Measurements from ENCODE around the gene UBE2N. TPM values are rescaled to one million over a fixed set of nuclear protein-coding genes. Genes with fewer than 3 reads are reported as not detected.

UBE2N gene
- total RNA-seq, 1 experiment from 2014 or later = 159 TPM

- CTCF ChIA-PET = interaction anchor here (0.6 kb wide), 1 partner anchor 756 kb away, joined by 3 read pairs; no protein-coding TSS in a partner anchor
Measured at GRCh38 chr12:93451423-93452158, 9.8 kb upstream of the UBE2N start.

GRCh38 chr12:93449277-93449676 is 7.5 kb upstream of the UBE2N start:
- TF ChIP-seq CTCF (IDR thresholded peaks at IDR 0.05; ENCODE audit: unreplicated experiment) = no peak
- intact Hi-C loops (cut with micrococcal nuclease; ENCODE audit: unreplicated experiment) = no loop called here
- no peaks in the 10 kb centered on the region for H3K9me3 Mint-ChIP-seq (ENCODE audit: low read depth, unreplicated experiment)
- no TSS peak for BruUV-seq (replicated peaks)
- no peaks in the 10 kb centered on the region for H3K4me1 Mint-ChIP-seq (ENCODE audit: low read depth, unreplicated experiment)
- DNase-seq = no peak
- no peaks in the 10 kb centered on the region for H3K36me3 Mint-ChIP-seq (ENCODE audit: insufficient read depth, unreplicated experiment)
- no peaks in the 10 kb centered on the region for H3K27me3 Mint-ChIP-seq (ENCODE audit: unreplicated experiment)
- H3K27ac Mint-ChIP-seq (ENCODE audit: unreplicated experiment) = no peak overlapping the region
- CTCF ChIA-PET = interaction anchor here (0.6 kb wide), 1 partner anchor 239 kb away, joined by 3 read pairs; no protein-coding TSS in a partner anchor
- no peak overlapping the region for H3K4me3 Mint-ChIP-seq (ENCODE audit: low read depth, unreplicated experiment)

More at GRCh38 chr12:93451423-93452158, 9.8 kb upstream of the UBE2N start:
- Mint-ChIP-seq H3K4me1 (ENCODE audit: low read depth, unreplicated experiment) (no peaks in the 10 kb centered on the region), H3K27me3 (ENCODE audit: unreplicated experiment) (no peaks in the 10 kb centered on the region), H3K9me3 (ENCODE audit: low read depth, unreplicated experiment) (no peaks in the 10 kb centered on the region), H3K36me3 (ENCODE audit: insufficient read depth, unreplicated experiment) (no peaks in the 10 kb centered on the region), H3K27ac (ENCODE audit: unreplicated experiment) (no peak overlapping the region), H3K4me3 (ENCODE audit: low read depth, unreplicated experiment) (no peak overlapping the region)
- intact Hi-C loops (cut with micrococcal nuclease; ENCODE audit: unreplicated experiment) = no loop called here
- DNase-seq = no peak
- no peak for TF ChIP-seq CTCF (IDR thresholded peaks at IDR 0.05; ENCODE audit: unreplicated experiment)
- no TSS peak for BruUV-seq (replicated peaks)

GRCh38 chr12:93448796-93449195 is 7.0 kb upstream of the UBE2N start:
- no peaks in the 10 kb centered on the region for H3K27me3 Mint-ChIP-seq (ENCODE audit: unreplicated experiment)
- no peak overlapping the region for H3K27ac Mint-ChIP-seq (ENCODE audit: unreplicated experiment)
- no TSS peak for BruUV-seq (replicated peaks)
- no peaks in the 10 kb centered on the region for H3K36me3 Mint-ChIP-seq (ENCODE audit: insufficient read depth, unreplicated experiment)
- no peaks in the 10 kb centered on the region for H3K4me1 Mint-ChIP-seq (ENCODE audit: low read depth, unreplicated experiment)
- no peaks in the 10 kb centered on the region for H3K9me3 Mint-ChIP-seq (ENCODE audit: low read depth, unreplicated experiment)
- intact Hi-C loops (cut with micrococcal nuclease; ENCODE audit: unreplicated experiment) = no loop called here
- H3K4me3 Mint-ChIP-seq (ENCODE audit: low read depth, unreplicated experiment) = no peak overlapping the region
- CTCF ChIA-PET = no interaction called here
- TF ChIP-seq CTCF (IDR thresholded peaks at IDR 0.05; ENCODE audit: unreplicated experiment) = no peak
- no peak for DNase-seq

- H3K9me3 Mint-ChIP-seq (ENCODE audit: low read depth, unreplicated experiment) = no peaks in the 10 kb centered on the region
- no TSS peak for BruUV-seq (replicated peaks)
- no peak for TF ChIP-seq CTCF (IDR thresholded peaks at IDR 0.05; ENCODE audit: unreplicated experiment)
- H3K36me3 Mint-ChIP-seq (ENCODE audit: insufficient read depth, unreplicated experiment) = no peaks in the 10 kb centered on the region
- no peak overlapping the region for H3K27ac Mint-ChIP-seq (ENCODE audit: unreplicated experiment)
- H3K4me3 Mint-ChIP-seq (ENCODE audit: low read depth, unreplicated experiment) = no peak overlapping the region
- CTCF ChIA-PET = no interaction called here
- intact Hi-C loops (cut with micrococcal nuclease; ENCODE audit: unreplicated experiment) = no loop called here
- no peaks in the 10 kb centered on the region for H3K27me3 Mint-ChIP-seq (ENCODE audit: unreplicated experiment)
- no peak for DNase-seq
- H3K4me1 Mint-ChIP-seq (ENCODE audit: low read depth, unreplicated experiment) = peaks cover 3% of the 10 kb centered on the region
Measured at GRCh38 chr12:93447555-93448290, 6.0 kb upstream of the UBE2N start.
